NCI-H446 (cell line): ENCODE results near the gene ALDOC.
"Not testable (repeated sequence)": the region's sequence is repeated elsewhere in the genome, so short reads cannot be mapped to it uniquely, and the experiment has no call there.

Source experiments
- DNase-seq, 2 experiments: peaks; one replicate each; lab custom pipeline; 2025; lab: John Stamatoyannopoulos, UW

ALDOC gene

DNA sequence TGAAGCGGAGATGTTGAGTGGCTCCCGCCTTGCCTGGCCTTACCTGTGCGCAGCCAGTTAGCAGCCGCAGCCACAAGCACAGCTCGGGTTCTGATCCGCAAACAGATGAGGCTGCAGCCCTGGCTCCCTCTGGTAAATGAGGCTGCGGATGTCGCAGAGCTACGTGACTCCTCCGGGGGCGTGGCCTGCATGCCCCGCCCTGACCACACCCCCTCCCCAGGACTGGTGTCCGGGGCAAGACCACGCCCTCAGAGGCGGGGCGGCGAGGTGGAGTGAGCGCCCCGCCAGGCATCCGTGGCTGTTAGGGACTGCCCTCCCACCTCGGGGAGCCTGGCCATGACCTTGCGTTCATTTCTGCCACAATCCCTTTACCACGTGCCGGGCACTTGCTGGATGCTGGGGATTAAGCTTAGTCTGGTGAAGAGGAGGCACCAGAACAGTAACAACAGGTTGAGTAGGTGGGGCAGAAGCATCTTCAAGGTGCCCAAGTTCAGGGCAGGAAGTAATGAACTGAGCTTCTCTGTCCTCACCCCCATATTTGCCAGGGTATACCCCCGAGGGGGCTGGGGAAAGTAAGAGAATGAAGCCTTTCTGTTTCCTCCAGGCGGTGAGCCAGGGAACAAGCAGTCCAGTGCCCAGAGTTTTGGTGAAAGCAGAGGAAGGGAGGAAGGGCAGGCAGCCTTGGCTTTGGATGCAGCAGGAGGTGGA is at the start of gene ALDOC:
ALDOC (minus strand) TSS at position 138 of the 708 bp plus-strand sequence. CDS start 1,363 bp downstream, outside the sequence.
- peak; percentile 51 to 82 for DNase-seq

DNA sequence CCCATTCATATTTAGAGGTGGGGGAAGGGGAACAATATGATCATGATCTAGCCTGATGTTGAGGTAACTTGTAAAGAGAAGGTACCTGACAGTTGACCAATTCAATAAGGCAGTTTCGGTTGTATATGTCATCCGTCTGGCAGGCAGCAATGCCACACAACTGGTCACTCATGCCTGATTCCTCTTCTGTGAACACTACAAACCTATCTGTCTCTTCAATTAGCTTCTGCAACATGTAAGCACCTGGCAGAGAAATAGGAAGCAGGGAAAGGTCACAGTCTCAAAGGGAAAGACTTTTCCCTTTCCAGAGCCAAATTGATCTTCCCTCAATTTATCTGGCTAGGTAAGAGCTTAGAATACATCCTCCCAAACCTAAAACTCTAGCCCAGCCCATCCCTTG is 47.5 kb upstream of the ALDOC start:
- no peak for DNase-seq

DNA sequence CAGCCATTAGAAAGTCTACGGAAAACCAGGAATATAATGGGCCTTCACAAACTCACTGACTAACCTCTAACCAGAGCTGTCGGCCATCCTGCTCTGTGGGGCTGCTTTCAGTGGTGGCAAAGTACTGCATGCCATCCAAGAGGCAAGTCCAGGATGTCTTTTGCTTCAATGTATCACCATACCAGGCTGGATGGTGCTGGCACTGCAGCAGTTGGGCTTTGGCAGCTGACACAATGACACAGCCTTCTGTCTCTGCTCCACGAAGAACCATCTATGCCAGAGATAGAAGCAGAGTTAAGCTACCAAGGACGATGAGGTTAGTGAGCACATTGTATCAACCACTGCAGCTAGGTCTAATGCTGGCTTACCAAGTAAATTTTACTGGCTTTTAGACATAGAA is 47.0 kb upstream of the ALDOC start:
- DNase-seq: no peak

DNA sequence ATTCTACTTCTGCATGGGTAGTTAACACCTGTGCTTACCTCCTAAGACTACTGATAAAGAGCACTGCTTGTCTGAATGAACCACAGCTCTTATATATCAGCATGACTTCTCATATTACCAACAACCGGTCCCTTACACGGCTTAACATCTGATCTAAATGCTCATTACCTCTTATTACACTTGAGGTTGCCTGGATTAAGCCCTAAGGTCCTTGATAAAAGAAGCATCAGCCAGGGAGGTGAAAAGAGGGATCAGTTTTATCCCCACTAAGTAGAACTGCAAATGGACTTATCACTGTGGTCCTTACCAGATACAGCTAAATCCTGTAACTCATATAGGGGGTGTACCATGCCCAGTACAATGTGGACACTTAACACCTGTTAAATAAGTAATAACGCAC is 45.5 kb upstream of the ALDOC start:
- DNase-seq: no peak

DNA sequence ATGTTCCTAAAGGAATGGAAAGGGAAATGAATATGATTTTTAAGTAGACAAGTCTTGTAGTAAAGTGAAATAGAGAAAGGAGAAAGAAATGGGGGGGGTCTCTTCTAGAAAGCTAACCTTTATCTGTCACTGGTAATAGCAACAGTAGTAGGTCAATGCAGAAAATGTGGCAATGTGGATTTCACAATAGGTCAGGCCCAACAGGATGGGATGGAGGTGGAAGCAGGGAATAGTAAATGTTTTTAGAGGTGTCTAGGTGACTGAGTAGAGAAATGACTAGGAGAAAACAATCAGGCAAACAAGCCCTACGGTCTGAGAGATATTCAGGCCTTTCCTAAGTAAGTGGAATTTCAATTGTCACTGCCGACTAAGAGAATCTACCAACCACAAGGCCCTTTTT is 43.3 kb upstream of the ALDOC start:
- no peak for DNase-seq

DNA sequence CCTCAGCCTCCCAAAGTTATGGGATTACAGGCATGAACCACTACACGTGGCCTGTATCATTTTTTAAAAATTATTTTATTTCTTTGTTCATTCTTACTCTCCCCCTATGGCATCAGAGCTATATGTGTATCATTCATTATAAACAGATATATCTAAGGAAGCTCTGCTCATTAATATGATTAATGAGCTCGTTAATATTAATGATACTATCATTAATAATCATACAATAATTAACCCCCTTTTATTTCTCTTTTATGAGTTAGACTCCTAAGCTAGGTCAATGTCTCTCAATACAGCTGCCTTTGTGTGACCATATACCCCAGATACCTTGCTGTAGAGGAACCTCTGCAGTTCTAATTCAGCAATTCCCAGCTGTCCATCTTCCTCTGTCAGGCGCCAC is 41.8 kb upstream of the ALDOC start:
- no peak for DNase-seq

DNA sequence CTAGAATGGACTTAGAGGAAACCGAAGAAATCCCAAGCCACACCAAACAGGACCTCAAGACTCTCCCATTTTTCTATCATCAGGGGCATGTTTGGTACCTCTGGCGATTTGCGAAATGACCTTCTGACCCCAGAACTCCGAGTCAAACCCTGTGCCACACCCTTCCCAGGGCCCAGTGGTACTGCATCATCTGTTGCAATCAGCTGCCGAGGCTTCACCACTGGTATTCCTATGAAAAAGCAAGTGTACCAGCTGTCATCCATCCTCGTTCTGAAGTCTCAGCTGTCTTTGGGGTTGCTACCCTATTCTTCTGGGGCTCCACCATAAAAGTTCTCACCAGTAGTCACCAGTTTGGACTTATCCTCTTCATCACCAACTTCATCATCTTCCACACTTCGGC is 39.6 kb upstream of the ALDOC start:
- DNase-seq: no peak

DNA sequence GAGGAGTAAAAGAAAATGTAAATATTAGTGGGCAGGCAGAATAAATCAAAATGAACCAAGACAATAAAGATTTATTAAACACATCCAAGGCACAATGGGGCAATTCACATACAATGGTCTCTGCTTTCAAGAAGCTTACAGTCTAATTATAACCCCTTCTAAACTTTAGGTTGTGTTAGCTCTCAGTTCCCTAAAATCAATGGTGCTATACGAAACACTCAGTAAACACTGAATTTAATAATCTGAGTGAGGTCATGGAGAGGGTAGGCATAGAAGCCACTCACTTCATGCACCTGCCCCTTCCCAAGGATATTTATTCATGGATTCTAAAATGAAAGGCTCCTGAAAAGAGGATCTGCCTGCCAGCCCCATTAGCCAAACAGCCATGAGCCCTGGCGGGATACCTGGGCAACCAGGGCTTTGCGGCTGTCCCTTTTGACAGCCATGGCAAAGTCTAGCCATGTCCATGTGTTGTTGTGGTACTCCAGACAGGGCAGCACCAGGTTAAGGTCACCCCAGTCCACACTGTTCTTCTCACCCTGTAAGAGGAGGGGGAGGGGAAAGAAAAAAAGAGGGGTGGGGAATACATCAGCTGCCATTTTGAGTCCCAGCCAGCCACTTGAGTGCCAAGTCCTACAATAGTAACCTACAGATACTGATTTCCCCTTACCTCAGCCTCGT is 38.7 kb upstream of the ALDOC start:
- no peak for DNase-seq

DNA sequence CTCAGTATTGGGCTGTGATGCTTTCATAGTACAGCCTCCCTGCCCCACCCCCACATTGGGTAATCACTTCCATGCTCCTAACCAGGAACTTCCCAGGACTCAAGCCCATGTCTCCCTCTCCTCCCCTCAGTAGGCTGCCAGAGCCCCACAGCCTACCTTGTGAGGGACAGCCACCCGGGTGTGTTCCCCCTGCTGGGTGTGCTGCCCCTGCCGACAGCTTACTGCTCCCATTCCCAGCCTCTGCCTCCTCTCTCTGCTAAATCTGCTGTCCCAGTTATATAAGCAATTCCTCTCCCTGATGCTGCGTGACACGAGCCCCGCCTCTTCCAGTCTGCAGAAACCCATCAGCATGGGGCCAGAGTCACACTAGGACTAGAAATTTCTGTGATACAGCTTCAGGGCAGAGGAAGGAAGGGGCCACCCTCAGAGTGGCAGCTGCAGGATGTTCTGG is 37.3 kb upstream of the ALDOC start, which contains the start of gene RSKR:
RSKR (minus strand) TSS at position 255 of the 451 bp plus-strand sequence; CDS start at position 231, 24 bp downstream.
- DNase-seq: no peak

DNA sequence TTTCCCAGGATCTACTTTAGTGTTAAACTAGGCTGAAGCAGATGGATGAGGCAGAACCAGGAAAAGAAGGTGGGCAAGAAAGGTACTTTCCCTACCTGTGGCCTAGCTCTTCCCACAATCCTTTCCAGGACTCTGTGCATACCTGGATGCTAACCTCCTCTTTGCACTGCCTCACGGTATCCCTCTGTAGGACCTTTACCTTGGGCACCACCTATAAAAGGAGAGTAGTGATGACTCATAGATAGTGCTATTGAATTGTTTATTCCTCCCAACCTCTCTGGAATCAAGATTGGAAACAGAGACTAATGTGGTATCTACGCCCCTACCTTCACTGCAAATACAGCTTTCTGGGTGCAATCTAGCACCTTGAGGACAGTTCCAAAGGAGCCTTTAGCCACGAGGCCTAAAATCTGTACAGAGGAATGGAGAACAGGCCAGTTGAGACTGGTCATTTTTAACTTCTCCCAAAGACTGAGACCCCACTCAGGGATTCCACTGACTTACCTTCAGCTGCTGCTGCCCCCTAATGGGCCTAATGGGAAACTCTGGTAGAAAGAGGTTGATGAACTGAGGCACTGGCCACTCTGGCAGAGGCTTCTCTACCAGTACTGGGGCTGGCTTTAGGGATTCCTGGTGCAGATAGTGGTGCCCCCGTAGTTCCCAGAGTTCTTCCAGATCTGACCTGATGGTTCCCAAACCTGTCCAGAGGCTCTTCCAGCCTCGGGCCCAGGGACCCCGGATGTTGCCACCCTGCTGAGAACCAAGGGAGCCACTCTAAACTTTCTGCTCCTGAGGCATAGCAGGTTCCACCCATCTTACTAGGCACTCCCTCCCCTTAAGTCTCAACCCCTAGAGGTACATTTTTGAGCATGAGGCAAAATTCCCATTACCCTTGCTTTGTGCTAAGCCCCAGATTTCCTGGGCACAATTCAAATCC is 36.5 kb upstream of the ALDOC start:
- DNase-seq: peak in 1 of 2 experiments; percentile 18

DNA sequence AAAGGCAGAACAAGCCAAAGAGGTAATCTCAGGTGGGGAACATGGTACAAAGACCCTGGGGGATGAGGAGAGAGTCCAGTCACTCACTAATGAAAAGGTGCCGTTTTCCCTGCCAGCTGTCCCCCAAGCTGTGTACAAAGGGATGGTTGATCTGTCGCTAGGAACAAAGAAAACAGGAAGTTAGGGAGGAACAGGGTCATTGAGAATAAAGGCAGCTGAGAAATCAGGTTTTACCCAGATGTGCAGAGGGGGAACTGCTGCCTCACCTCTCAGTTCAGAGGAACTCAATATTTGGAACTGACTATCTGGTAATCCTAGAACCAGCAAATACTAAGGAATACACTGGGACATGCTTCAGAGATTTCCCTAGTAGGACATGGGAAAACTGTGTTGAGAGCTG is 35.8 kb upstream of the ALDOC start:
- DNase-seq: no peak

DNA sequence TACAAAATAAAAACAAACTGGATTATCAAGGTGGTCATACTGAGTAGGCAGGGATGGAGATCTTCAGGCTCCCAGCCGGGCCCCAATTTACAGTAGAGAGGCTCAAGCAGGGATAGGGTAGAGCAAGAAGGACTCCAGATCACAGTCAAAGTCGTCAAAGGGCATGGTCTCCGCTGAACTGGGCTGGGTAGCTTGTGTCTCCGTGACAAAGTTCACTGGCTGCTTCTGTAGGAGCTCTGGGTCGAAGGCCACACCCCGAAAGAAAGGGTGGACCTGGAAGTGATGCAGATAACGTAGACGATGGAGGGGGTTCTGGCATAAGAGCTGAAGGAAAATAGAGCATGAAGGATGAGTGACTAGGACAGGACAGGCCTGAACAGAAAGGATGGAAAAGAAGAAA is 33.7 kb upstream of the ALDOC start:
- no peak for DNase-seq

DNA sequence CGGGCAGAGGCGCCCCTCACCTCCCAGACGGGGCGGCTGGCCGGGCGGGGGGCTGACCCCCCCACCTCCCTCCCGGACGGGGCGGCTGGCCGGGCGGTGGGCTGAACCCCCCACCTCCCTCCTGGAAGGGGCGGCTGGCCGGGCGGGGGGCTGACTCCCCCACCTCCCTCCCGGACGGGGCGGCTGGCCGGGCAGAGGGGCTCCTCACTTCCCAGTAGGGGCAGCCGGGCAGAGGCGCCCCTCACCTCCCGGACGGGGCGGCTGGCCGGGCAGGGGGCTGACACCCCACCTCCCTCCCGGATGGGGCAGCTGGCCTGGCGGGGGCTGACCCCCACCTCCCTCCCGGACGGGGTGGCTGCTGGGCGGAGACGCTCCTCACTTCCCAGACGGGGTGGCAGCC is 27.3 kb upstream of the ALDOC start:
- not testable (repeated sequence) for DNase-seq

DNA sequence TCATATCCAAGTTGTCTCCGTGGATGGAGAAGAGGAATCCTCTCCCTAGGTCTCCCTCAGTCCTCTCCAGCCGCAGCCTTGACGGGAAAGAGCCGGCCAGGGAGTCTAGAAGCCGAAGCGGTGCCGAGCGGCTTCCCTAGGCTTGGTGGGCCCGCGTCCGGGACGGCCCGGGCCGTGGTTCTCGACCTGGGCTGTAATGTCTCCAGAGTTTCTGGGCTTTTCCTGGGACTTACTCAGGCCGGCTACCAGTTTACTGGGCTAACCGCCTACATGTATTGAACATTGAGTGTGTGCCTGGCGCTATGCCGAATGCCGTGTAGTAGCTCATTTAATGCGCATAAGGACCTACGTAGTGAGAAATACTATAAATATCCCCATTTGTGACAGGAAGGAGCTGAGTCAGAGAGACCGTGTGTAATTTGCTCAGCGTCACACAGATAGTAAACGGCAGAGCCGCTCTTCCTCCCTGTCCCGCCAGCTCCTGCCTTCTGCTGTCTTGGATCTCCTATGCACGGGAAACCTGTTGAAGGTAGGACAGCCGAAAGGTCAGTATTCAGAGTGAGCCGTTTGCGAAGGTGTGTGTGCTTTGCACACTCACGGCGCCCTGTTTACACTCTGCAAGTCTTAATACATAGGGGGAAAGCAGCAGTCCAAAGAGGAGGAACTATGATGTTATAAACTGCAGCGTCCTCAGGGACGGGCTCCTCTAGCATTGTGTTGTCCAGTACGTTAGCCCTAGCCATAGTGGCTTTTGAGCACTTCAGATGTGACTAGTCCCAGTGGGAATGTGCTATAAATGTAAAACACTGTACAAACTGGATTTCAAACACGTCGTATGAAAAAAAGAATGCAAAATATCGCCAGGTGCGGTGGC is 22.9 kb upstream of the ALDOC start:
- peak in 1 of 2 experiments; percentile 54 for DNase-seq

DNA sequence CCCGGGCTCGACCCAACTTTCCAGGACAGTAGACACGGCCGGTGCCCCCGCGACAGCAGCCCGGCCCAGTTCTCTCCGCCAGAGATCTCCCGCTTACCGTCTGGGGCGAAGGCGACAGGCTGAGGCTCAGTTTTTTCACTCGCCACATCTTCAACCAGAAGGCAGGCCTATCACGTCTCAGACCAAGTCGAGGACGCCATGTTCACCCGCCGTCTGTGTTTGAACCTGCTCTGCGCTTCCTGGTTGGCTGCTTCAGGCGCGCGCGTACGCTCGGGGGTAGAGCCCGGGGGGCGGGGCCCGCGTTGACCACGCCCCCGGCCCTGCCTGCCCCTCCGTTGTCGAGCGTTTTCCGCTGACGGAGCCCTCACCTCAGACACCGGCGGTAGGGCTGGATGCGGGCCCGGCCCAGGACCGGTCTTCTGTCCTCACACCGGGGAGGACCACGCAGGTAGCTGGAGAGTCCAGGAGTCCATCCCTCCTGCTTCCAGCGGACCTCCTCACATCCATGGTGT is 22.2 kb upstream of the ALDOC start, which contains the start of gene SPAG5:
SPAG5 (minus strand) TSS at position 227 of the 512 bp plus-strand sequence; CDS start at position 148, 79 bp downstream.
- DNase-seq: peak; percentile 76 to 91

DNA sequence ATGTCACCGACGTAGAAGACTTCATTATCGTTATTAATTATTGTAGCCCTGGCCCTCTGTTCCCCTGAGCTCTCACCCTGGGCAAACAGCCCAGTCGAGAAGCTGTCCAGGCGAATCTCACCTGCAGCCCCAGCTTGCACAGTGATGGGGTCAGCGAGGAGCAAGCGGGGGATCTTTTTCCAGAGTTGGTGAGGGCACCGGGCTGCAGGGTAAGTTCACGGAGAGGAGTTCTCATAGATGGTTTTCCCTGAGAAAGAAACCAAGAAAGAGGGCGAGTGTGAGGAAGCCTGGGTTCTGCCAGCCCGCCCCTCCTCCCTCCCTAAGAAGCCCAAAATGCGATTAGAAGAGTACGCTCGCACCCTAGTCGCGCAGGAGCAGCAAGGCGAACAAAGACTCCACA is 21.7 kb upstream of the ALDOC start:
- no peak for DNase-seq

DNA sequence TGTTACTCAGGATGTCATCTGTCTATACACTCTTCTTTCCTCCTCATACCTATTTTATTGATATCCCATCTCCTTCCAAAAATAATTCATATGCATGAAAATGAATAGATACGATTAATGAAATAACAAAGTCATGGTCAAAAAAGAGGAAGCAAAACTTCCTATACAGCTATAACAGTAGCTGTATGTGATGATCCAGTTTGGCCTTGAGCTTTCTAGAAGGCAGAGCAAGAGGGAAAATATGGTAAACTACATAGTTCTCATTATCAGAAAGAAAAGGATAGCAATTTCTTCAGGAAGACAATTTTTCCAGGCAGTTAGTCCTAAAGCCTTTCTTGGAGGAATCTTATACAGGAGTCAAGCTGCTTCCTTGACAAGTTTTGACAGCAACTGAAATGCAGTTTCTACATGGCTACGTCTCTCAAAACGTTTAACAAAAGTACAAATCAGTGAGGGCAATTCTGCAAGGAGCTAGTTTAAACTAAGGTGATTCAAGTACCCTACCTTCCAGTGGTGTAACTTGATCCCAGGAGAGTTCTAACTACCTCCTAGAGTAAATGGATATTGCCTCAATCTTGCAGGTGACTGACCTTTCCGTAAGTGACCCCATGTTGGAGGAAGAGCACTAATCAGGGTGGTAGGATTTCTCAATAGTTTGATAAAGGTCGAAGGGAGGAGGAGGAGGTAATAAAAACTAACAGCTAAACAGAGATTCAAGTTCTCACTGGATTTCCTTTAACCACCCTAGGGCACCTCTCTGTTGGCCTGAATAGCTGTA is 21.1 kb upstream of the ALDOC start:
- no peak for DNase-seq

DNA sequence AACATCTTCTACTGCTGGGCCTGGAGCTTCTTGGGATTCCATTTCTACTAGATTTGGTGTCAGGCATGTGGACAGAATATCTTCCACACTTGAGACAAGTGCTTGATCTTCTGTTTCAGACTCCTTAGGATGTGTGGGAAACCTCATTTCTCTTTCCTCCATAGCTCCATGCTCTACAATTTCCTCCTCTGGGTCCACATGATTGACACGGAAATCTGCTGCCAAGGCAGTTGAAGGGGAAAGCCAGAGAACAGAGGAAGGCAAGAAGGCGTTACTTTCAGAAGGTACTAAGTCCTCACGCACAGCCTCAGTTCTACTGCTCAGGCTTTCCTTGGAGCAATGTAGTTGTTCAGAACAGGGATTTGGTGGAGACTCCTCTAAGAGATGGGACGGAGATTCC is 15.6 kb upstream of the ALDOC start:
- DNase-seq: no peak

DNA sequence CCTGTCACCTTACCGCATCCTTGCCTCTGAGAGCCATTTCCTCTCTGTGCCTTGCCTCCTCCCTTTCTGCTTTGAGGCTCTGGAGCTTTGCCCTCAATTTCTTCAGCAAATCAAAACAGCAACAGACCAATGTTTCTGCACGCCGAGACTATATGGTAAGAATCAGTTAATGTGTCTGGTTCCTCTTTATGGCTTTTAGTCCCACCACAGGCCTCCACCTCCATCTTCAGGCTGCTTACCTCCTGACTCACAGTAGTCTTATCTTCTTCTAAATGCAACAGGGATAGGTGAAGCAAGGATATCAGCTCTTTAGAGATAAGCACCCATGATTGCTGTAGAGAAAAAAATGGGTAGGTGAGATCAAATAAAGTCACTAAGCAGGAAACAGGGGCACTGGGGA is 9.2 kb upstream of the ALDOC start:
- DNase-seq: no peak

DNA sequence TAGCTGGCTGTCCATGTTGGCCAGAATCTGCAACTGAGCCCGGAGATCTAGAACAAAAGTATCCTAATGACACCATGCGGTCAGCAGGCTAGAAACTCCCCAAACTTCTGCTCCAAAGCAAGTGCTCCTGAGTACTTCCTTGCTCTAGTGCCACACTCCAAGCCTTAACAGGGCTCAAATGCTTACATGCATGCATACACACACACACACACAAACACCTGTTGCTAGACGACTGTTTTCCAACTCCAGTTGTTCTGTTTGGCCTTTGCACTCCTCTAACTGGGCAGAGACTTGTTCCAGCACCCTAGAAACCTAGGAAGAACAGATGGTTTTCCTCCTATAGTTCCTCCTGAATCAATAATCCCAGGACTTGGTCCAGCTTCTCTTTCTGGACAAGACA is 7.7 kb upstream of the ALDOC start:
- no peak for DNase-seq
